GM19025 (cell line): Measurements from ENCODE around the gene BMI1.
A peak's percentile ranks its signal among the peaks of the same experiment; 100 is the strongest.
"Not testable (repeated sequence)": the region's sequence is repeated elsewhere in the genome, so short reads cannot be mapped to it uniquely, and the experiment has no call there.

Source experiments
- ATAC-seq: cut with Tn5 transposase; IDR thresholded peaks from one replicate; pipeline ENCODE4 v1.9.1; 2021; ENCODE audit warnings: mild to moderate bottlenecking, low read depth, moderate library complexity; ENCODE audit not compliant: unreplicated experiment

BMI1 gene

DNA sequence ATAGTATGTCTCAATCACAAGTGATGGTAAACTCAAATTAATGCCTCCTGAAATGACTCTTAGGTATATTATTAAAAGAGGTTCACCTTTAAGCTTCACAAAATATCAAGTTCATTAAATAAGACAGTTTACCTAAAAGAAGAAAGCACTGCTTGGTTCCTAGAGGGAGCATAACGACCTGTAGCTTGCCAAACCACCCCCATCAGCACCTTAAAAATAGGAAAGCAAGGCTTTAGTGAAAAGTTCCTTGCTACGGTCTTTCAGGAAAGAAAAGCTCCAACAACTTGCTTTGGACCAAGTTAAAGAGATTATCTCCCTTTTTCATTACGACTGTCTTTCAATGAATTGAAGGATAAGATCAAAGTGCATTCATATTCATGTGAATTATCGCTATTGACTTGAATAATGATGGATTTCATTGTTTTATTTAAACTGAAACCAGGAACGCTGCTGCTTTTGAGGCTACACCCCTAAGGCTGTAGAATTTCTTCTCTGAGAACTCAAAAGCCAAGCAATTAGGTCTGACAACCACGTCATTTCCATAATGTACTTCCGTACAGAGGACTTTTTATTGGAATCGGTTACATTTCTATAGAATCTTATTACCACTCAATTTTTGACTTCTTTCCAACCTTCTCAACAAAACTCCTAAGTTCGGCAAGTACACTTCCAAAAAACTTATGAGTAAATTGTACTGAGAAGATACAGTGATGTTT, 17.4 kb downstream of the BMI1 start:
- no peak for ATAC-seq

DNA sequence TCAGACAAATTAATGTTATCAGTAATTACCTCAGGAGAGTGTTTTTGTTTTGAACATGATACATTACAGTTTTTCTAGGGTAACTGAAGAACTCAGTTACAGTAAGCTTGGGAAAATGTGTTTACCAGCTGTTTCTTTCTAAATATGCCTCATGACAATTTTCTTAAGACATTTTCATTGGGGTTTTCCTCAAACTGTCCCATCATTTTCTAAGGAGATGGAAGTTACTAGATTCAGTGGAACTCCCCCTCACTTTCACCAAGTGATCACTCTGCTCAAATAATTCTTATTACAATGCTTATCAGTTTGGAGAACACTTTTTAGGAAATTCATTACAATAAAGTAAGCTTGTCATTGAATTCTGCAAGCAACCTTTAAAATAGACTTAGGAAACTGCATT, 18.0 kb downstream of the BMI1 start:
- ATAC-seq = no peak

DNA sequence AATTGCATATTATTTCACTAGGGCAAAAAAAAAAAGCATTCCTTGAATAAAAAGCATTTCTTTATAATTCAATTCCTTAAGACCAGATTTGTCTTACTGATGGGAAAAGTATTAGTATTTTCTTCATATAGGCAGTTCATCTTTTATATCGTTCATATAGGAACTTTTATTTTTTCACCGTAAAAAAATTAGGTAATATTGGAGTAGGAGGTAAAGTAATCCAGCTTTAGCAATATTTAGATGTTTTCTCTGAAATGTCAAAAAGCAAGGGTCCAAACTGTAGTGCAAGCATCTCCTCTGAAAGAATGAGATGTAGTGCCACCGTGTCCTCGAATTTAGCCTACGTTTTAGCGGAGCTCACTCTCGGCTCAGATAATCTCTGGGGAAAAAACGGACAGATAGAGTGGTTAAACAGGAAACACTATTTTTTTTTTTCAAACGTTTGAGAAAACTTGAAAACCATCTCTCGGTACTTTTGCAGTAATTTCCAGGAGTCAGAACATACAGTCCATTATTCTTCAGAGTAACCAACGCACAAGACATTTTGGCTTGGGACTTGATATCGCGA, 18.9 kb downstream of the BMI1 start:
- no peak for ATAC-seq

DNA sequence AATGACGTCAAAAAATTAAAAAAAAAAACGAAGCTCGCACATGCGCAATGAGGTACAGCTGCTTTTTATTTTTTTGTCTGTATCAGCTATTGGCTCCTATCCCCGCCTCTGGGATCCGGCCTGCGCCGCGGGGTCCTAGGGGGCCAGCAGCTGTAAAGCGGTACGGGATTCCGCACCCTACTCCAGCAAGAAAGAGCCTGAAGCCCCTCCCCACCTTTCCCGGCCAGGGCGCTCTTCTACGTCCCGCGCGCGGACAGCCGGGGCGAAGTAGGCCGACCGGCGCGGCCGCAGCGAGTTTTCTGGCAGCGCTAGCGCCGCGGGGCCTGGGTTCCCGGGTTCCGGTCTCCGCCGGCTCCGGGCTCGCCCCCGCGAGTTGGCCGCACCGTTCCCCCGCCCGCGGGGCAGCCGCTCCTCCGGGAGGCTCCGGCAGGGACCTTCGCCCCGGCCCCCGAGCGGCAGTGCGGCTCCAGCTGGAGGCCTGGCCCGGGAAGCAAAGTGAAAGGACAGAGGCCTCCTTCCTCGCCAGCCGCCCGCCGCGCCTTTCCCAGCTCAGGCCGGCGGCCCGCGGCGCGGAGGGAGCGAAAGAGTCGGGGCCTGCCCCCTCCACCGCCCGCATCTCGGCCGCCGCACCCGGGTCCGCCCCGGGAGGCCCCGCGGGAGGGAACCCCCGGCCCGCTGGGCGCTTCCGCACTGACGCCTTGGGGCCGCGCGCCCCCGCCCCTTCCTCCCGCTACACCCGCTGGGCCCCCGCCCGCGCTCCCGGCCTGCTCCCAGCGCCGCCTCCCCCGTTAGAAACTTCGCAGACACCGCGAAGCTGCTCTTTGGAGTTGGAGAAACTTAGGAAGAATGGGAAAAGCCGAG, 19.7 kb downstream of the BMI1 start:
- peak; percentile 47 for ATAC-seq

DNA sequence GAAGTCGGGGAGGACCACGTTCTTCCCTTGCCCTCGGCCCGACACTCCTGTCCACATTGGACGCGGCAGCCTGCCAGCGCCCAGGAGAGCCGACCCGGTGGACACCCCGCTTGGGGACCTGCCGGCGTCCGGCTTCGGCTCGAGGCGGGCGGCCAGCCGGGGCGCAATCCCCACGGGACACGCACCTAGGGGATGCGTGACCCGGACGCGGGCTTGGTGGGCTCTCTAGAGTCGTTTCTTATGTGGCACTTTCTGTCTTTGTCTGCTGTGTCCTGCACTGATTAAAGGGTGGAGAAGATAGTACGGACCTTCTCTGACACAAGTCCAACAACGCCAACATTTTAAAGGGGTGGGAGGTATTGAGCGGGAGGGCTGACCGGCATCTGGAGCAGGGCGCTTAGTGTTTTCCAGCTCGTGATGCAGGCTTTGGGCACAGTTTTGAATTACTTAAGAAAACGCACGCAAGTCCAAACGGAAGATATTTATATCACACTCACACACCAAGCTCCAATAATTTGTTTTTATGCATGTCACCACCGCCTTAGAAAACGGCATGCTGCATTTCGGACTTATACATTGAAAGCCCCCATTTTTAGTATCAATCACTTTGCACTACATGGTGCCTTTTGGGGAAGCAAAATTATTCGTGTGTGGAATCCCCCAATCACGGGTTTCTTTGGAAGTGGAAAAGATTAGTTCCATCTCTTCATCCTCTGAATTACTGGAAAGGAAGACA, 20.5 kb downstream of the BMI1 start:
- ATAC-seq = peak; percentile 16

DNA sequence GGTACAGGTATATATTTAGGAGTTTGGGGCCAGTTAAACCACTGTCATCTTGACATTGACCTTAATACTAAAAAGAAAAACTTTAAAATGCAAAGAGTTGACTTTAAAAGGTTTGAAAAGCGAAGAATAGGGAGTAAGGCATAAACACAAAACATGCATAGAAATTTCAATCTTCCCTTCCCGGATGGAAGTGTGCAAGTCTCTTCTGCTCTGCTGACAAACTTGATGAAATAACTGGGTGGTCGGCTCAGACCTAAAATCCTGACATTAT, 21.0 kb downstream of the BMI1 start:
- no peak for ATAC-seq

DNA sequence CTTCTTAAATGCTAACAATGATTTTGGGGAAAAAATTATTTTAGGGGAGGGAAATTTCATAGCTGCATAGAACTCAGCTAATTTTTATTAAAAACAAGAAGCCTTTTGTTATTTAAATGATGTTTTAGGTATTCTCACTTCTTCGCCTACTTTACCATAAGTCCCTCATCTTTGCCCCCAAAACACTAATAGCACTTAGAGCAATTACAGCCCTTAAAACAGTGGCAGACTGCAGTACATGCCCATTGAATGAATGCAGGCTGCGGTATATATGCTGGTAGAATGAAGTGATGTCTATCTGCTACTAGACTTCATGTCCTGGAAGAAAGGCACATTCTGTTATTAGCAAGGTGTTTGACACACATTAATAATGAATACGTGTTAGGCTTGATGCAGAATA, 21.5 kb downstream of the BMI1 start:
- ATAC-seq = no peak

DNA sequence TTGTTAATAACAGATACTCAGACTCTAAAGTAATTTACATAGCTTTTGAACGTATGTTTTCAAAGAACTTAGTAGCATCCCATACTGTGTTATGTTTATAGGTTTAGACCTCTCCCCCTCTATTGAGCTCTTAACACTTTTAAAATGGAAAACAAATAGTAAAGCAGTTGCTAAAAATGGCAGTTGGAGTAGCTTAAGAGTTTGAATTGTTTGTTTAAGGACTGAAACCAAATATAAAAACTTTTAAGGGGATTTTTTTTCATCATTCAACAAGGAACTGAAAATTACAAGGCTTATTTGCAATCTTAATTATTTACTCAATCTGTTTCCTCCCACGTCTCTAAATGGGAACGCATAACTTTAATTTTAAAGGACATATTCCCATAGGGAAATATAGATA, 22.8 kb downstream of the BMI1 start:
- ATAC-seq = no peak

DNA sequence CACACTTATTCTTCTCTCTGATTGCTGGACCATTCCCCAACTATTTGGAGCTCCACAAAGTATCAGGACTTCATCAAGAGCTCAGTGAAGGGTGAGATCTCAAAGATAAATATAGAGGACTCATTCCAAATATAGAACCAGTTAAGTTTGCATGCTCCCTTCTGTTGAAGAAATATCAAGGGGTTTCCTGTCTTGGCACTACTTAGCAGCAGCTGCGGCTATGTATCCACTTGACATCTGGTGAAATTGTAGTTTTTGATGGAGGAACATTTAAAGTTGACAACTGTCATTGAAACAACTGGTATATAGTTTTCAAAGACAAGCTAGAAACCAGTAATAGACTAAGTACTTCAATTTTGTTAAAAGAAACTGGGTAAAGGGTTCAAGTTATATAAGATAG, 23.4 kb downstream of the BMI1 start:
- no peak for ATAC-seq

DNA sequence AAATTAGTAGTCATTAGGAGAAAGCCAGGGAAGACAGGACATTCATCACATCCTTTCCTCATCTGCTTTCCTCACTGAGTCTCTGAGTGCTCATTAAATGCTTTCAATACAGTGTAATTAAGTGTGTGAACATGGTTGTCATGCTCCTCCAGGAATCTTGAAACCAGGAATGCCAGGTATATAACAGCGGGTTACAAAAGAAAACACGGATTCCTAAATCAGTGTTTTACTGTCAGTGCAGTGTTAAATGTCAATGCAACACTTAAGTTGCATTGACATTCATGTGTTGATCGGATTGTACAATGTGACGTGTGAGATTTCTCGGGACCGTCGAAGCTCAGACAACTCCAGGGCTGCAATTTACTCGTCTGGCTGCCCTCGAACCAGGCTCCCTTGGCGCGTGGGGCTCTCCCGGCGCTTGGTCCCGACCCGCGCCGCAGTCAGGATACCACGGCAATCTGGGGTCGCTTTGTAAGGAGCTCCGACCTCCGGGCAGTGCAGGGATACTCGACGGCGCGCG, 23.9 kb downstream of the BMI1 start:
- no peak for ATAC-seq

DNA sequence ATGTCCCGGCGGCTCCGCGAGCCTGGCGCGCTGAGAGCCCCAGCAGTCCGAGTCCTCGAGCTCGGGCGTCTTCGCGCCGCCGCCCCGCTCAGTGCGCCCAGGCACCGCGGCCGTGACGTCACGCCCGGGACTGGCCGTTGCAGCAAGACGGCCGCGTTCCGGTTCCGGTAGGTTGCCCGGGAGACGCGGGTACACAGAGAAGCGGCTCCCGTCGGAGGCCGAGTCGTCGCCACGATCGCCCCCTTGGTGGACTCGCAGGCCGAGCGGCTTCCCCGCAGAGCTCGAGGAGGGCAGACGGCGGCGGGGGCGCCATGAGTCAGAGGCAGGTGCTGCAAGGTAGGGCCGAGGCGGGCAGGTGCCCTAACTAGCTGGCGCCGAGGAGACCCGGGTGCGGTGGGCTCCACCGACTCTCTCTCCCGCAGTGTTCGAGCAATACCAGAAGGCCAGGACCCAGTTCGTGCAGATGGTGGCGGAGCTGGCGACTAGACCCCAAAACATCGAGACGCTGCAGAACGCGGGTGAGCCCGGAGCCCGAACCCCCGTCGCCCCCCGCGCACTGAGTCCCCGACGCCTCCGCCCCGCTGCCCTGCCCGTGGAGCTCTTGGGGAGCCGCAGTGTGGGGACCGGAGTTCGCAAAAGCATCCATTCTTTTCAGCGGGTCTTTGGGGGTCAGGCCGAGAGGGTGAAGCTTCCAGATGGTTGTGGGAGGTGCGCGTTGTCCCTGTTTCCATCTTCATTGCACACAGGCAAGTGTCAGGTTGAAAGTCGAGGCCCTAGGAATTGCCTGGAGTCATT, 24.6 kb downstream of the BMI1 start, which contains the start of gene SPAG6:
Gene SPAG6, plus strand, starts transcription at position 196 of the 795 bp plus-strand sequence. Its CDS starts 116 bp downstream, at position 312.
- ATAC-seq = no peak

DNA sequence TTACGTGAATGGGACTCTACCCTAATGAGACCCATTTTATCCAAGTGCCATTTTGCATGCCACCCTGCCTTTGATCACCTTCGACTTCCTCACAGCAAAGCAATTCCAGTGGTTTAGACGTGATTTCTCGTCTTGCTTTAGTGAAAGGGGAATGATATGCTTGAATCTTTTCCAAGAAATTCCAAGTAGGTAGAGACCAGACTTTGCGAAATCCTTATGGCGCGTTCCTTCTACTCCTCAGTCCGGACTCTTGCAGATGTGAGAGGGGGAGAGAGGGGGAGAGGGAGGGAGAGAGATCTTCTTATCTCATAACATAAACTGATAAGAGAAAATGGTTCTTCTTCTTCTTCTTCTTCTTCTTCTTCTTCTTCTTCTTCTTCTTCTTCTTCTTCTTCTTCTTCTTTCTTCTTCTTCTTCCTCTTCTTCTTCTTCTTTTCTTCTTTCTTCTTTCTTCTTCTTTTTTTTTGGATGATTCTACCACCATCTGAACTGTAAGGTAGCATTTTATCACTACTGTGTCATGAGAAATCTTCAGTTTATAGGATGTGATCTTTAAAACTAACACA, 25.3 kb downstream of the BMI1 start:
- no peak for ATAC-seq

DNA sequence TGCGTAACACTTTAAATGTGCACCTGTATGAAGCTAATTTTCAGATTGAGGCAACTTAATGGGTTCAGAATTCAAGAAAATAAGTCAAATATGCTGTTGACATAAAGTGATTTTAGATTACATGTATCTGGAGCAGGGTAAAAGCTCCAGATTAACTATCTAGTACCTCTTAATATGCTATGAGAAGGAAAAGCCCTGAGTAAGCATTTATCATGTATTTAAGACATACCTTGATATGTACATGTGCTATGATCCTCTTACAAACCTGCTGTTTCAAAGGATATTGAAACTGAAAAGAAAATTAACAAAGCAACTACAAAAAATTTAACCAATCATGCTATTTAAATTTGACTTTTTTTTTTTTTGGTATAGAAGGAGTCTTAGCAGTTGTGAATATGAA, 28.9 kb downstream of the BMI1 start:
- ATAC-seq = no peak

DNA sequence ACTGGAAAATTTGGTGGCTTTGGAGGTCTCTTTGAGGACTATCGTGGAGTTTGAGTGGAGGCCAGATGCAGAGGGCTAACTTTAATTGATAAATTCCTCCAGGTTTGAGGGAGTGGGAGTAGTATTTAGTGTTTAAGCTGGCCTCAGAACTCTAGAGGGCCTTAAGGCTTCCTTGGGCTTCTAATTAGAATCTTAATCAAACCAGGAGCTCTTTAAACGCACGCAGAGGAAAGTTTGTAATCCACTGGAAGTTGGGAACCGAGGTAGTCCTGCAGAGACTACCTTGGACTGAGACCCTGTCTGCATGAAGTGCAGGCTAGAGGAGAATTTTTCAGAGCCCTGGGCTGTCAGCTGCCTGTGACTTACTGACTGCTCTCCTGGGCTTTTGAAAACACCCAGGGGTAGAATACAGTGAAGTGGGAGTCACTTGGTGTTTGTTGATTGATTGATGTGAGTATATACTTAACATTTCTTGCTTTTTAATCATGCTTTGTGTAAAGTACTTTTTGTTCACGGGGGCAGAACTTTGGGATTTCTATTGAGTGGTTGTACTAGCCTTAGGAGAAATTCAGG, 30.3 kb downstream of the BMI1 start:
- no peak for ATAC-seq

DNA sequence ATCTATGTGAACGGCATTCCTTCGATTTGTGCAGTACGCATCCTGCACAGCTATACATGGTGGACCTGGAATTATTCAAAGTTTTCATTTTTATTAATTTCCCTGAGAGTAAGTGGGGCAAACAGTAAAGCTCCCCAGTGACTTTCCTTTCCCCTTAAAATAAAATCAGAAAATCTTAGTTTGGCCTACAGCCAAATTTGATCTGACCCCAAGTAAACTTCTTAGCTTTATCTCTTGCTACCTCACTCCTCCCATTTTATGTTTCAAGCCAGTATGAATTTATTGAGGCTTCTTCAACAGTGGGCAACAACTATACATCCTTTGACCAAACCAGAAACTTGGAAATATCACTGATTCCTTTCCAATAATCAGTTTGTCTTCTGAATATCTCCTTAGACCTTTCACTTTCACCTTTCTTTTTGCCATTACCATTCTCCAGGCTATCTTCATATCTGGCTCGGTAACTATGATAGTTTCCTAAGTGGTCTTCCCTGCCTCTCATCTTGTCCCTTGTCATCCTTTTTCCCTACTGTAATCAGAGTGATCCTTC, 35.5 kb downstream of the BMI1 start:
- no peak for ATAC-seq

DNA sequence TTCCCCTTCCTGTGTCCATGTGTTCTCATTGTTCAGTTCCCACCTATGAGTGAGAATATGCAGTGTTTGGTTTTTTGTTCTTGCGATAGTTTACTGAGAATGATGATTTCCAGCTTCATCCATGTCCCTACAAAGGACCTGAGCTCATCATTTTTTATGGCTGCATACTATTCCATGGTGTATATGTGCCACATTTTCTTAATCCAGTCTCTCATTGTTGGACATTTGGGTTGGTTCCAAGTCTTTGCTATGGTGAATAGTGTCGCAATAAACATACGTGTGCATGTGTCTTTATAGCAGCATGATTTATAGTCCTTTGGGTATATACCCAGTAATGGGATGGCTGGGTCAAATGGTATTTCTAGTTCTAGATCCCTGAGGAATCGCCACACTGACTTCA, 36.9 kb downstream of the BMI1 start:
- not testable (repeated sequence) for ATAC-seq

DNA sequence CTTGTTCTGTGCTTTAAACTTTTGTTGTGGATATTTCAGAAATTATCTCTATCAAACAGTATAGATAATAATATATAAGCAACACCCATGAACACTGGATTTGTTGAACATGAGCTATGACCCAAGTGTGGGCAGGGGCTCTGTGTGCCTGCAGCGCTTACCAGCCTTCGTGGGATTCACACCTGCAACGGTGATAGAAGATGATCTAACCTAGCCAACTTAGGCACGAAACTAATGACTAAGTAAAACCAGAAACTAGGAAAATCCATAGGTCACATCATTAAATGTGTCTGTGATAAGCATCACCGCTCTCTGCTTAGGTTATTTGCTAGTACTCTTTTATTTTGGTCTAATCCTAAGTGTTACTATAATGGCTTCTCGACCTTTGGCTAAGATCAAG, 42.4 kb downstream of the BMI1 start:
- ATAC-seq = no peak

DNA sequence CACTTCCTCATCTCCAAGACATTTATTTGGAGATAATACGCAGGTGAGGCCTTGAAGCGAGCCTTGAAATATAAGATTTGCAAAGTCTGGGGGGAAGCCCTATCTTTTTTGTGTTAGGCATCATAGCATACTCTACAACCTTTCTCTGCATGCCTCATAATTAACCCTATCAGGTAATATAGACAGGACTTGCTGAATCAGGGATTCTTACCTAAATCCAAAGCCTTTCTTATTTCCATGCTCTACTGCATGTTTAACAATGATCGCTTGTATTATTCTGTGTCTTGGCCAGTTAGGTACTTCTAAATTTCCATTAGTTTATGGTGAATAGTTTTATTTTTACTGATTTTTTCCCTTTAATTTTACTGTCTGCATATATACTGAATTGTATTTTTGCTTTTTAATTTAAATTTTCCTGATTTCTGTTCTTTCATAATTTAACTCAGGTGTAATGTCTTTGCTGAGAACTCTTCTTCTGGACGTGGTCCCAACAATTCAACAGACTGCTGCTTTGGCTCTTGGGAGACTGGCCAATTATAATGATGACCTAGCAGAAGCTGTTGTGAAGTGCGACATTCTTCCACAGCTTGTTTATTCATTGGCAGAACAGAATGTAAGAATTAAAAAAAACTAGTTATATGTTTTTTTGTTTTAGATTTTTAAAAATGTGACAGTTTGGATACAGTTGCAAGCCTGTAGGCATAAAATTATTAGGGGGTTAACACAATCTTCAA, 43.7 kb downstream of the BMI1 start:
- no peak for ATAC-seq
